Panc1 (cell line): ENCODE measurements around the gene USP5.

Experiments used
- POLR2AphosphoS5 ChIP-seq: IDR thresholded peaks from 2 replicates; pipeline ENCODE4 v1.6.1; 2012; ENCODE audit warnings: mild to moderate bottlenecking, low read depth, low read length, moderate library complexity
- SIN3A ChIP-seq: IDR thresholded peaks from 2 replicates; pipeline ENCODE4 v1.6.1; 2012; ENCODE audit warnings: low read depth, mild to moderate bottlenecking, low read length, moderate library complexity, borderline replicate concordance; ENCODE audit not compliant: insufficient read depth
- TCF7L2 ChIP-seq: IDR thresholded peaks from 2 replicates; pipeline ENCODE4 v1.6.1; 2011; ENCODE audit warnings: mild to moderate bottlenecking, low read depth, low read length, inconsistent platforms
- TF ChIP-seq, protein P1 (sequence below): fragments of 450-650 bp; IDR thresholded peaks from 2 replicates; pipeline ENCODE4 v1.5.1; 2017; ENCODE audit warnings: mild to moderate bottlenecking

DNA sequence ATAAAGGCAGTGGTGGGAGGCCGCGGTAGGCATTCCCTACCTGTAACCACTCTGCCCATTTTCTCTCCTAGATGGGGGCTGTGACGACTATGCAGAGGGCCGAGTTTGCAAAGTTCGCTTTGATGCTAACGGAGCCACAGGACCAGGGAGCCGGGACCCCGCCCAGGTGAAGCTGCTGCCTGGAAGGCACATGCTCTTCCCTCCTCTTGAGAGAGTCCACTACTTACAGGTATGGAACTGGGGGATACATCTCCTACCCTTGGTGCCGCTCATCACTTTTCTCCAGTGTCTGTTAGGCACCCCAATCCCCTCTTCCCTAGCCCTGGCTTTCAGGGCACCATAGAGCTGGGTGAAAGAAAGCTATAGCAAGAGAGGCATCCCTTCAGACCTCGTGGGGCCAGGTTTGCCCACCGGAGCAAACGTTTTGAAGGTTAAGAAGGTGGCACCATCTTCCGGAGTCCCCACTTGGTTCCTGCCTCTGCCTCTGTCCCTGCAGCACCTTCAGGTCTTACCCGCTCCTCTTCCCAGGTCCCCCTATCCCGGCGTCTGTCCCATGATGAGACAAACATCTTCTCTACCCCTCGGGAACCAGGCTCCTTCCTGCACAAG lies 25.7 kb upstream of the USP5 start:
- TF ChIP-seq, protein P1, sequence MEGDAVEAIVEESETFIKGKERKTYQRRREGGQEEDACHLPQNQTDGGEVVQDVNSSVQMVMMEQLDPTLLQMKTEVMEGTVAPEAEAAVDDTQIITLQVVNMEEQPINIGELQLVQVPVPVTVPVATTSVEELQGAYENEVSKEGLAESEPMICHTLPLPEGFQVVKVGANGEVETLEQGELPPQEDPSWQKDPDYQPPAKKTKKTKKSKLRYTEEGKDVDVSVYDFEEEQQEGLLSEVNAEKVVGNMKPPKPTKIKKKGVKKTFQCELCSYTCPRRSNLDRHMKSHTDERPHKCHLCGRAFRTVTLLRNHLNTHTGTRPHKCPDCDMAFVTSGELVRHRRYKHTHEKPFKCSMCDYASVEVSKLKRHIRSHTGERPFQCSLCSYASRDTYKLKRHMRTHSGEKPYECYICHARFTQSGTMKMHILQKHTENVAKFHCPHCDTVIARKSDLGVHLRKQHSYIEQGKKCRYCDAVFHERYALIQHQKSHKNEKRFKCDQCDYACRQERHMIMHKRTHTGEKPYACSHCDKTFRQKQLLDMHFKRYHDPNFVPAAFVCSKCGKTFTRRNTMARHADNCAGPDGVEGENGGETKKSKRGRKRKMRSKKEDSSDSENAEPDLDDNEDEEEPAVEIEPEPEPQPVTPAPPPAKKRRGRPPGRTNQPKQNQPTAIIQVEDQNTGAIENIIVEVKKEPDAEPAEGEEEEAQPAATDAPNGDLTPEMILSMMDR, result no peak
- TF ChIP-seq TCF7L2 (no peak), SIN3A (no peak), POLR2AphosphoS5 (no peak)
